Immature natural killer cell (primary cell): ENCODE measurements around the gene EXOSC10. TPM values are rescaled to one million over a fixed set of nuclear protein-coding genes. Genes with fewer than 3 reads are reported as not detected.
A peak's percentile ranks its signal among the peaks of the same experiment; 100 is the strongest.
"Not testable (repeated sequence)": the region's sequence is repeated elsewhere in the genome, so short reads cannot be mapped to it uniquely, and the experiment has no call there.

Experiments
- DNase-seq, 3 donors: peaks; one replicate each; pipeline ENCODE4 v3.0.0; 2022; ENCODE audit warnings: mixed read lengths in 1 of 3
- H3K27ac Mint-ChIP-seq, 6 donors: one replicate each; pipeline ENCODE4 v1.8.0; 2020; ENCODE audit warnings: mixed read lengths in 6 of 6, mild to moderate bottlenecking in 5 of 6, inconsistent platforms in 4 of 6, moderate library complexity in 3 of 6
- H3K27me3 Mint-ChIP-seq, 3 donors: one replicate each; pipeline ENCODE4 v1.8.0; 2020 to 2021; ENCODE audit warnings: low read depth in 3 of 3, mild to moderate bottlenecking in 3 of 3, mixed read lengths in 3 of 3, moderate library complexity in 3 of 3, inconsistent platforms in 1 of 3
- H3K36me3 Mint-ChIP-seq, 3 donors: one replicate each; pipeline ENCODE4 v1.8.0; 2020; ENCODE audit warnings: mixed read lengths in 3 of 3, inconsistent platforms in 2 of 3, mild to moderate bottlenecking in 2 of 3
- H3K4me1 Mint-ChIP-seq, 2 donors: one replicate each; pipeline ENCODE4 v1.8.0; 2020; ENCODE audit warnings: inconsistent platforms in 2 of 2, mild to moderate bottlenecking in 2 of 2, mixed read lengths in 2 of 2, moderate library complexity in 1 of 2
- H3K4me3 Mint-ChIP-seq, 5 donors: one replicate each; pipeline ENCODE4 v1.8.0; 2020; ENCODE audit warnings: mild to moderate bottlenecking in 5 of 5, mixed read lengths in 5 of 5, inconsistent platforms in 3 of 5, moderate library complexity in 3 of 5
- H3K9me3 Mint-ChIP-seq, 6 donors: one replicate each; pipeline ENCODE4 v1.8.0; 2020; ENCODE audit warnings: mild to moderate bottlenecking in 6 of 6, mixed read lengths in 6 of 6, inconsistent platforms in 4 of 6, moderate library complexity in 3 of 6
- polyA plus RNA-seq, 3 donors: library from polyadenylated mRNA; unstranded; fragments of 300-500 nt; fragmentation: Illumina TruSeq; gene quantifications; one replicate each; pipeline ENCODE4 v1.2.3, GENCODE V29; 2021

Gene EXOSC10
- polyA plus RNA-seq, 3 donors from 2014 or later: 25.4 to 49.1 (median 27.6) TPM

- not testable (repeated sequence) for H3K27ac Mint-ChIP-seq, DNase-seq, H3K4me3 Mint-ChIP-seq, H3K9me3 Mint-ChIP-seq
- peaks cover 34 to 36% of the 10 kb centered on the region in 2 donors for H3K4me1 Mint-ChIP-seq
- peaks cover 9 to 37% (median 19%) of the 10 kb centered on the region in 3 donors for H3K36me3 Mint-ChIP-seq
- H3K27me3 Mint-ChIP-seq: peaks cover 7 to 19% (median 16%) of the 10 kb centered on the region in 3 donors
Observed at GRCh38 chr1:11063937-11064537, 35.6 kb downstream of the EXOSC10 start.

GRCh38 chr1:11062965-11063401, 36.7 kb downstream of the EXOSC10 start:
- H3K4me3 Mint-ChIP-seq: peak overlapping the region; percentile 38 to 72 (median 58)
- H3K4me1 Mint-ChIP-seq: peaks cover 38 to 41% of the 10 kb centered on the region in 2 donors
- H3K27ac Mint-ChIP-seq: peak overlapping the region; percentile 82 to 94 (median 90)
- H3K27me3 Mint-ChIP-seq: peaks cover 7 to 19% (median 19%) of the 10 kb centered on the region in 3 donors
- no peaks in the 10 kb centered on the region for H3K9me3 Mint-ChIP-seq
- DNase-seq: peak; percentile 73 to 78 (median 77)
- peaks cover 6 to 29% (median 15%) of the 10 kb centered on the region in 3 donors for H3K36me3 Mint-ChIP-seq

GRCh38 chr1:11061652-11062365, 37.9 kb downstream of the EXOSC10 start:
- no peaks in the 10 kb centered on the region for H3K9me3 Mint-ChIP-seq
- H3K27ac Mint-ChIP-seq: peak overlapping the region; percentile 34 to 93 (median 82)
- peak overlapping the region in 4 of 5 donors; percentile 17 to 94 (median 88) for H3K4me3 Mint-ChIP-seq
- H3K4me1 Mint-ChIP-seq: peaks cover 38 to 41% of the 10 kb centered on the region in 2 donors
- DNase-seq: no peak
- H3K27me3 Mint-ChIP-seq: peaks cover 9 to 19% (median 19%) of the 10 kb centered on the region in 3 donors
- peaks cover 6 to 25% (median 15%) of the 10 kb centered on the region in 3 donors for H3K36me3 Mint-ChIP-seq

GRCh38 chr1:11059968-11060830, 39.5 kb downstream of the EXOSC10 start, which contains the start of gene SRM:
Gene SRM, minus strand, starts transcription at chr1:11060018. Its CDS starts 75 bp downstream, at chr1:11059943.
- peak within 1 kb of the TSS; percentile 92 to 97 (median 94) for H3K27ac Mint-ChIP-seq

GRCh38 chr1:11059155-11059967, 40.3 kb downstream of the EXOSC10 start:
- no peak for DNase-seq
- H3K27ac Mint-ChIP-seq: peak overlapping the region in 5 of 6 donors; percentile 7 to 87 (median 83)
- peak overlapping the region; percentile 85 to 91 (median 90) for H3K4me3 Mint-ChIP-seq
- H3K27me3 Mint-ChIP-seq: peaks cover 10 to 19% (median 16%) of the 10 kb centered on the region in 3 donors
- peaks cover 38 to 41% of the 10 kb centered on the region in 2 donors for H3K4me1 Mint-ChIP-seq
- no peaks in the 10 kb centered on the region for H3K9me3 Mint-ChIP-seq
- H3K36me3 Mint-ChIP-seq: peaks cover 0 to 7% (median 2%) of the 10 kb centered on the region in 3 donors

More at GRCh38 chr1:11059968-11060830, 39.5 kb downstream of the EXOSC10 start, which contains the start of gene SRM:
- H3K4me1 Mint-ChIP-seq: peaks cover 38 to 41% of the 10 kb centered on the region in 2 donors
- H3K9me3 Mint-ChIP-seq: no peaks in the 10 kb centered on the region
- peak; percentile 90 to 91 (median 91) for DNase-seq
- H3K36me3 Mint-ChIP-seq: peaks cover 0 to 11% (median 4%) of the 10 kb centered on the region in 3 donors
- peak within 1 kb of the TSS; percentile 87 to 94 (median 92) for H3K4me3 Mint-ChIP-seq
- H3K27me3 Mint-ChIP-seq: peaks cover 9 to 19% (median 16%) of the 10 kb centered on the region in 3 donors

- Mint-ChIP-seq H3K9me3 (no peaks in the 10 kb centered on the region), H3K4me1 (peaks cover 38 to 41% of the 10 kb centered on the region in 2 donors), H3K27me3 (peaks cover 10 to 17% (median 16%) of the 10 kb centered on the region in 3 donors), H3K27ac (peak overlapping the region in 3 of 6 donors; percentile 7 to 84 (median 73)), H3K36me3 (peaks cover 0 to 7% (median 3%) of the 10 kb centered on the region in 3 donors), H3K4me3 (peak overlapping the region; percentile 85 to 91 (median 90))
- no peak for DNase-seq
Observed at GRCh38 chr1:11058595-11059154, 41.0 kb downstream of the EXOSC10 start.

- Mint-ChIP-seq H3K36me3 (peaks cover 0 to 5% (median 3%) of the 10 kb centered on the region in 3 donors), H3K4me1 (peaks cover 32 to 37% of the 10 kb centered on the region in 2 donors), H3K4me3 (peak overlapping the region in 4 of 5 donors; percentile 17 to 51 (median 44)), H3K9me3 (no peaks in the 10 kb centered on the region), H3K27ac (peak overlapping the region in 1 of 6 donors; percentile 49), H3K27me3 (peaks cover 10 to 15% (median 12%) of the 10 kb centered on the region in 3 donors)
- no peak for DNase-seq
Observed at GRCh38 chr1:11058026-11058425, 41.6 kb downstream of the EXOSC10 start.

GRCh38 chr1:11057477-11057876, 42.2 kb downstream of the EXOSC10 start:
- Mint-ChIP-seq H3K4me1 (peaks cover 27 to 31% of the 10 kb centered on the region in 2 donors), H3K27me3 (peaks cover 6 to 12% (median 8%) of the 10 kb centered on the region in 3 donors), H3K9me3 (no peaks in the 10 kb centered on the region), H3K36me3 (peaks cover 0 to 4% (median 3%) of the 10 kb centered on the region in 3 donors), H3K4me3 (peak overlapping the region in 3 of 5 donors; percentile 15 to 56 (median 22)), H3K27ac (no peak overlapping the region)
- DNase-seq: no peak

GRCh38 chr1:11056504-11056903, 43.2 kb downstream of the EXOSC10 start:
- Mint-ChIP-seq H3K27ac (no peak overlapping the region), H3K27me3 (peaks cover 6 to 12% (median 6%) of the 10 kb centered on the region in 3 donors), H3K4me1 (peaks cover 17 to 23% of the 10 kb centered on the region in 2 donors), H3K4me3 (no peak overlapping the region), H3K36me3 (peaks cover 0 to 4% (median 3%) of the 10 kb centered on the region in 3 donors), H3K9me3 (no peaks in the 10 kb centered on the region)
- DNase-seq: no peak

- no peak overlapping the region for H3K27ac Mint-ChIP-seq
- H3K27me3 Mint-ChIP-seq: peaks cover 2 to 8% (median 7%) of the 10 kb centered on the region in 3 donors
- peaks cover 0 to 4% (median 3%) of the 10 kb centered on the region in 3 donors for H3K36me3 Mint-ChIP-seq
- H3K4me1 Mint-ChIP-seq: peaks cover 10 to 15% of the 10 kb centered on the region in 2 donors
- no peak overlapping the region for H3K4me3 Mint-ChIP-seq
- H3K9me3 Mint-ChIP-seq: no peaks in the 10 kb centered on the region
- DNase-seq: no peak
Observed at GRCh38 chr1:11055676-11056075, 44.0 kb downstream of the EXOSC10 start.

- Mint-ChIP-seq H3K36me3 (peaks cover 0 to 4% (median 3%) of the 10 kb centered on the region in 3 donors), H3K4me3 (no peak overlapping the region), H3K27ac (no peak overlapping the region), H3K4me1 (peaks cover 4 to 10% of the 10 kb centered on the region in 2 donors), H3K27me3 (peaks cover 0 to 6% (median 3%) of the 10 kb centered on the region in 3 donors), H3K9me3 (no peaks in the 10 kb centered on the region)
- DNase-seq: no peak
Observed at GRCh38 chr1:11054666-11055065, 45.0 kb downstream of the EXOSC10 start.

- Mint-ChIP-seq H3K36me3 (peaks cover 0 to 4% (median 3%) of the 10 kb centered on the region in 3 donors), H3K4me3 (no peak overlapping the region), H3K27me3 (peaks cover 0 to 6% (median 3%) of the 10 kb centered on the region in 3 donors), H3K27ac (no peak overlapping the region), H3K4me1 (peaks cover 3 to 9% of the 10 kb centered on the region in 2 donors), H3K9me3 (no peaks in the 10 kb centered on the region)
- DNase-seq: no peak
Observed at GRCh38 chr1:11054181-11054580, 45.5 kb downstream of the EXOSC10 start.
